ENCODE results near the gene CHD9NB.

The CHD9NB gene

DNA sequence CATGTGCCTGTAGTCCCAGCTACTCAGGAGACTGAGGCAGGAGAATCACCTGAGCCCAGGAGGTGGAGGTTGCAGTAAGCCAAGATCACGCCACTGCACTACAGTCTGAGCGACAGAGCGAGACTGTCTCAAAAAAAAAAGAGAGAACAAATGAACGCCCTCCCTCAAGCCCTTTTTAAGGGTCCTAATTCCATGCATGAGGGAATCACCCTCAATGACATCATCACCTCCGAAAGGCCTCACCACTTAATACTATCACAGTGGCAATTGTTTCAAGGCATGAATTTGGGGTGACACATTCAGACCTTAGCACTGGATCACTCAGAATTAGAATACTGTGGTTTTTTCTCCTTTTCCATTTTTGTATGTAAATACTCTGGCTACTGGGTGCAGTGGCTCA lies 57.8 kb downstream of the CHD9NB start:
- no peak overlapping the region for H3K4me3 ChIP-seq (replicated peaks in 1 of 2; ENCODE audit: low read depth in 2 of 2, low read length in 2 of 2)
- no peak for TF ChIP-seq CTCF (IDR thresholded peaks at IDR 0.05; ENCODE audit: low read depth, low read length)
- no peak for DNase-seq (ENCODE audit: low read depth in 2 of 2)

- no peak overlapping the region for H3K4me3 ChIP-seq (replicated peaks in 1 of 2; ENCODE audit: low read depth in 2 of 2, low read length in 2 of 2)
- no peak for DNase-seq (ENCODE audit: low read depth in 2 of 2)
- no peak for TF ChIP-seq CTCF (IDR thresholded peaks at IDR 0.05; ENCODE audit: low read depth, low read length)
These were observed 59.5 kb downstream of the CHD9NB start for GRCh38 chr16:52993179-52993578.

DNA sequence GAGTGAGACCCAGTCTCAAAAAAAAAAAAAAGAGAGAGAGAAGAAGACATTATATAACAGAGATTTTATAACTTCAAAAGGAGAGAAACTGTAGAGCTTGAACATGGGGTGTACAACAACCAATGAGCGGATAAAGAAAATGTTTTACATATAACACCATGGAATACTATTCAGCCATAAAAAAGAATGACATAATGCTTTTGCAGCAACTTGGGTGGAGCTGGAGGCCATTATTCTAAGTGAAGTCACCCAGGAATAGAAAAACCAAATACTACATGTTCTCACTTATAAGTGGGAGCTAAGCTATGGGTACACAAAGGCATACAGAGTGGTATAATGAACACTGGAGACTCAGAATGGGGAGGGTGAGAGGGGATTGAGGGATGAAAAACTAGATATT lies 61.1 kb downstream of the CHD9NB start:
- DNase-seq (ENCODE audit: low read depth in 2 of 2) = no peak
- no peak for TF ChIP-seq CTCF (IDR thresholded peaks at IDR 0.05; ENCODE audit: low read depth, low read length)
- no peak overlapping the region for H3K4me3 ChIP-seq (replicated peaks in 1 of 2; ENCODE audit: low read depth in 2 of 2, low read length in 2 of 2)
